B cell (primary cell): Measurements from ENCODE around the gene AURKAIP1. TPM values are rescaled to one million over a fixed set of nuclear protein-coding genes. Genes with fewer than 3 reads are reported as not detected.

Experiments used
- ATAC-seq: fragments of 200-7000 bp; cut with Tn5 transposase; one replicate; pipeline ENCODE4 v1.10.0; 2021; ENCODE audit warnings: low read depth, mild to moderate bottlenecking, moderate number of reproducible peaks, moderate library complexity
- CTCF ChIA-PET: fragments of 350-600 bp; sonication (Branson Sonifier 250); formaldehyde crosslinking; loops from one replicate; lab custom pipeline; 2021; ENCODE audit warnings: antibody characterized with exemption, inconsistent platforms; lab: Charles Lee
- POLR2A ChIA-PET: fragments of 350-600 bp; sonication (Branson Sonifier 250); formaldehyde crosslinking; loops from one replicate; lab custom pipeline; 2021; ENCODE audit warnings: antibody characterized with exemption; lab: Charles Lee
- DNase-seq: peaks from one replicate; pipeline ENCODE4 v3.0.0; 2013
- H2AFZ ChIP-seq: 2 replicates; pipeline ENCODE4 v1.6.1; 2012; ENCODE audit warnings: mild to moderate bottlenecking, low read depth, low read length; ENCODE audit not compliant: insufficient read depth, poor library complexity, severe bottlenecking
- H3K27ac ChIP-seq, 2 donors: 1 replicate in 1 of 2; 2 replicates in 1 of 2; pipeline ENCODE4 v1.5.1; 2012 to 2013; ENCODE audit warnings: low read length in 2 of 2, mild to moderate bottlenecking in 2 of 2, moderate library complexity in 1 of 2
- H3K27me3 ChIP-seq, 4 experiments: fragments of 200-600 bp in 1 of 4; sonication (generic) in 1 of 4; replicated peaks in 1 of 4; 1 replicate in 2 of 4; 2 replicates in 2 of 4; pipeline versions ENCODE4 v1.6.1 to v1.7.0; 2013 to 2016; ENCODE audit warnings: low read length in 3 of 4, mild to moderate bottlenecking in 2 of 4, mixed read lengths in 1 of 4, moderate library complexity in 1 of 4; ENCODE audit not compliant: insufficient read depth in 4 of 4, control insufficient read depth in 3 of 4; ENCODE audit errors: control extremely low read depth in 1 of 4
- H3K36me3 ChIP-seq, 2 experiments: replicated peaks in 1 of 2; 1 replicate in 1 of 2; 2 replicates in 1 of 2; pipeline versions ENCODE4 v1.6.1 to v1.7.1; 2013; ENCODE audit warnings: low read length in 1 of 2; ENCODE audit not compliant: insufficient read depth in 2 of 2, control insufficient read depth in 1 of 2; ENCODE audit errors: control extremely low read depth in 1 of 2, extremely low read depth in 1 of 2
- H3K4me1 ChIP-seq, 2 donors: fragments of 200-600 bp in 1 of 2; sonication (generic) in 1 of 2; 1 replicate in 1 of 2; 2 replicates in 1 of 2; pipeline versions ENCODE4 v1.5.1 to v1.6.1; 2013 to 2017; ENCODE audit warnings: low read length in 2 of 2; ENCODE audit not compliant: control insufficient read depth in 2 of 2, insufficient read depth in 2 of 2
- H3K4me2 ChIP-seq: replicated peaks from 2 replicates; pipeline ENCODE3; 2012; ENCODE audit warnings: mild to moderate bottlenecking, low read depth, low read length; ENCODE audit not compliant: poor library complexity, severe bottlenecking
- H3K4me3 ChIP-seq, 5 experiments: fragments of 200-600 bp in 1 of 5; sonication (generic) in 1 of 5; 1 replicate in 3 of 5; 2 replicates in 2 of 5; pipeline versions ENCODE4 v1.5.1 to v1.7.0; 2011 to 2016; ENCODE audit warnings: low read length in 4 of 5, mild to moderate bottlenecking in 4 of 5, low read depth in 2 of 5, control low read depth in 1 of 5, moderate library complexity in 1 of 5; ENCODE audit not compliant: insufficient read depth in 1 of 5; ENCODE audit errors: control extremely low read depth in 1 of 5, extremely low read depth in 1 of 5
- H3K79me2 ChIP-seq: fragments of 200-600 bp; sonication (generic); one replicate; pipeline ENCODE4 v1.6.0; 2016; ENCODE audit warnings: low read length; ENCODE audit not compliant: control insufficient read depth, insufficient read depth
- H3K9ac ChIP-seq: fragments of 200-600 bp; sonication (generic); 2 replicates; pipeline ENCODE4 v1.6.1; 2017; ENCODE audit warnings: mild to moderate bottlenecking, low read length, moderate library complexity
- H3K9me3 ChIP-seq, 3 donors: one replicate each; pipeline versions ENCODE4 v1.6.1 to v1.7.1; 2013; ENCODE audit warnings: low read length in 2 of 3; ENCODE audit not compliant: control insufficient read depth in 2 of 3, insufficient read depth in 1 of 3; ENCODE audit errors: control extremely low read depth in 1 of 3
- H4K20me1 ChIP-seq: 2 replicates; pipeline ENCODE4 v1.6.0; 2012; ENCODE audit warnings: mild to moderate bottlenecking, low read length; ENCODE audit not compliant: insufficient read depth, control insufficient read depth, poor library complexity, severe bottlenecking
- H3K27ac Mint-ChIP-seq: one replicate; pipeline ENCODE4 v1.8.0; 2021; ENCODE audit warnings: mixed read lengths
- H3K27me3 Mint-ChIP-seq: one replicate; pipeline ENCODE4 v1.8.0; 2021; ENCODE audit warnings: mixed read lengths
- H3K4me1 Mint-ChIP-seq: one replicate; pipeline ENCODE4 v1.8.0; 2021; ENCODE audit warnings: mixed read lengths
- H3K4me3 Mint-ChIP-seq: one replicate; pipeline ENCODE4 v1.8.0; 2021; ENCODE audit warnings: mixed read lengths
- H3K9me3 Mint-ChIP-seq: one replicate; pipeline ENCODE4 v1.8.0; 2022; ENCODE audit warnings: mixed read lengths; ENCODE audit not compliant: insufficient read depth
- WGBS: methylation state at CpG from one replicate; pipeline ENCODE4 v1.1.5; 2013; ENCODE audit warnings: missing lambda C conversion rate; ENCODE audit not compliant: insufficient coverage; 5-methylcytosine and 5-hydroxymethylcytosine counted together
- intact Hi-C: fragments of 100-400 bp; cut with micrococcal nuclease; formaldehyde crosslinking; loops from one replicate; pipeline ENCODE4 v1.10.0; 2022
- polyA plus RNA-seq: library from polyadenylated mRNA; depleted of rRNA; stranded (reverse); fragments of >200 nt; gene quantifications from 2 replicates; pipeline ENCODE4 v1.2.3, GENCODE V29; 2012
- total RNA-seq, 2 donors: library from RNA; stranded (reverse); fragments of 120-200 nt in 1 of 2; gene quantifications; 1 replicate in 1 of 2; 2 replicates in 1 of 2; pipeline versions ENCODE4 v1.2.3 to v1.2.4, GENCODE V29; 2013 to 2022
- TF ChIP-seq, protein P1 (sequence below): fragments of 200-600 bp; IDR thresholded peaks from one replicate; pipeline ENCODE4 v1.8.0; 2022; ENCODE audit warnings: antibody characterized with exemption, mild to moderate bottlenecking

AURKAIP1 gene
- total and polyA plus RNA-seq, 2 donors (not counting 1 experiment from before 2014, with no cell fraction given) = 61.1 to 61.7 TPM

DNA sequence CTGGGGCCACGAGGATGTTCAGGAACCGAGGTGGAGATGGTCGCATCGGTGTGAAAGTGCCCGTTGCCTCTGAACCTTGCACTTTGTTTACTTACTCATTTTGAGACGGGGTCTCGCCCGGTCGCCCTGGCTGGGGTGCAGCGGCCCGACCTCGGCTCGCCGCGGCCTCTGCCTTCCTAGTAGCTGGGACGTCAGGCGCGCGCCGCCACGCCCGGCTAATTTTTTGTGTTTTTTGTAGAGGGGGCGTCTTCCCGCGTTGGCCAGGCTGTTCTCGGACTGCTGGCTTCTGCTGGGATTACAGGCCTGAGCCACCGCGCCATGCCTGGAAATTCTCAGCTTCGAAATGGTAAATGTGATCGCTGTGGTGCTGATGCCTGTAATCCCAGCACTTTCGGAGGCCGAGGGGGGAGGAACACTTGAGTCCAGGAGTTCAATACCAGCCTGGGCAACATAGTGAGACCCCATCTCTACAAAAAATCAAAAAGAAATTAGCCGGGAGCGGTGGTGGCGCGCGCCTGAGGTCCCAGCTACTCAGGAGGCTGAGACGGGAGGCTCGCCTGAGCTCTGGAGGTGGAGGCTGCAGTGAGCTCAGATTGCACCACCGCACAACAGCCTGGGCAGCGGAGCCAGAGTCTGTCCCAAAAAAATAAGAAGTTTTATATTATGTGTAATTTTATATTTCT is 32.8 kb upstream of the AURKAIP1 start:
- ATAC-seq = peak; percentile 11
- intact Hi-C loops = loop anchor here (1.0 to 2.0 kb wide), 5 partner anchors 8 to 97 kb away; partner anchors contain the start of genes ATAD3B, AURKAIP1 and CCNL2
- H3K4me1 Mint-ChIP-seq = peaks cover 36% of the 10 kb centered on the region
- Histone ChIP-seq H3K9me3 (no peaks in the 10 kb centered on the region), H4K20me1 (peaks cover 30% of the 10 kb centered on the region), H3K36me3 (peaks cover 0 to 21% of the 10 kb centered on the region in 2 experiments), H3K9ac (peak overlapping the region; percentile 87), H3K4me1 (peaks cover 21 to 26% of the 10 kb centered on the region in 2 donors), H3K4me3 (peak overlapping the region; percentile 70 to 98 (median 90)), H3K79me2 (peaks cover 62% of the 10 kb centered on the region), H2AFZ (peak overlapping the region; percentile 77), H3K4me2 (peak overlapping the region; percentile 98), H3K27me3 (no peaks in the 10 kb centered on the region), H3K27ac (peak overlapping the region; percentile 69 to 87)
- POLR2A ChIA-PET = interaction anchor here (0.6 to 1.9 kb wide), 6 partner anchors 9 to 134 kb away, joined by 3 to 8 read pairs (median 4); partner anchors contain the start of genes AURKAIP1, CCNL2 and UBE2J2
- no peaks in the 10 kb centered on the region for H3K27me3 Mint-ChIP-seq
- WGBS = 6% methylated on average over 34 of the region's 41 CpGs
- TF ChIP-seq, protein P1, sequence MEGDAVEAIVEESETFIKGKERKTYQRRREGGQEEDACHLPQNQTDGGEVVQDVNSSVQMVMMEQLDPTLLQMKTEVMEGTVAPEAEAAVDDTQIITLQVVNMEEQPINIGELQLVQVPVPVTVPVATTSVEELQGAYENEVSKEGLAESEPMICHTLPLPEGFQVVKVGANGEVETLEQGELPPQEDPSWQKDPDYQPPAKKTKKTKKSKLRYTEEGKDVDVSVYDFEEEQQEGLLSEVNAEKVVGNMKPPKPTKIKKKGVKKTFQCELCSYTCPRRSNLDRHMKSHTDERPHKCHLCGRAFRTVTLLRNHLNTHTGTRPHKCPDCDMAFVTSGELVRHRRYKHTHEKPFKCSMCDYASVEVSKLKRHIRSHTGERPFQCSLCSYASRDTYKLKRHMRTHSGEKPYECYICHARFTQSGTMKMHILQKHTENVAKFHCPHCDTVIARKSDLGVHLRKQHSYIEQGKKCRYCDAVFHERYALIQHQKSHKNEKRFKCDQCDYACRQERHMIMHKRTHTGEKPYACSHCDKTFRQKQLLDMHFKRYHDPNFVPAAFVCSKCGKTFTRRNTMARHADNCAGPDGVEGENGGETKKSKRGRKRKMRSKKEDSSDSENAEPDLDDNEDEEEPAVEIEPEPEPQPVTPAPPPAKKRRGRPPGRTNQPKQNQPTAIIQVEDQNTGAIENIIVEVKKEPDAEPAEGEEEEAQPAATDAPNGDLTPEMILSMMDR = no peak
- H3K4me3 Mint-ChIP-seq = peak overlapping the region; percentile 86
- no peak for DNase-seq
- peak overlapping the region; percentile 91 for H3K27ac Mint-ChIP-seq
- CTCF ChIA-PET = interaction anchor here (0.9 to 1.7 kb wide), 3 partner anchors 9 to 36 kb away, joined by 3 to 8 read pairs (median 5); partner anchors contain the start of gene CCNL2
- no peaks in the 10 kb centered on the region for H3K9me3 Mint-ChIP-seq
